ENCODE measurements around the gene RBBP8NL.

The RBBP8NL gene

DNA sequence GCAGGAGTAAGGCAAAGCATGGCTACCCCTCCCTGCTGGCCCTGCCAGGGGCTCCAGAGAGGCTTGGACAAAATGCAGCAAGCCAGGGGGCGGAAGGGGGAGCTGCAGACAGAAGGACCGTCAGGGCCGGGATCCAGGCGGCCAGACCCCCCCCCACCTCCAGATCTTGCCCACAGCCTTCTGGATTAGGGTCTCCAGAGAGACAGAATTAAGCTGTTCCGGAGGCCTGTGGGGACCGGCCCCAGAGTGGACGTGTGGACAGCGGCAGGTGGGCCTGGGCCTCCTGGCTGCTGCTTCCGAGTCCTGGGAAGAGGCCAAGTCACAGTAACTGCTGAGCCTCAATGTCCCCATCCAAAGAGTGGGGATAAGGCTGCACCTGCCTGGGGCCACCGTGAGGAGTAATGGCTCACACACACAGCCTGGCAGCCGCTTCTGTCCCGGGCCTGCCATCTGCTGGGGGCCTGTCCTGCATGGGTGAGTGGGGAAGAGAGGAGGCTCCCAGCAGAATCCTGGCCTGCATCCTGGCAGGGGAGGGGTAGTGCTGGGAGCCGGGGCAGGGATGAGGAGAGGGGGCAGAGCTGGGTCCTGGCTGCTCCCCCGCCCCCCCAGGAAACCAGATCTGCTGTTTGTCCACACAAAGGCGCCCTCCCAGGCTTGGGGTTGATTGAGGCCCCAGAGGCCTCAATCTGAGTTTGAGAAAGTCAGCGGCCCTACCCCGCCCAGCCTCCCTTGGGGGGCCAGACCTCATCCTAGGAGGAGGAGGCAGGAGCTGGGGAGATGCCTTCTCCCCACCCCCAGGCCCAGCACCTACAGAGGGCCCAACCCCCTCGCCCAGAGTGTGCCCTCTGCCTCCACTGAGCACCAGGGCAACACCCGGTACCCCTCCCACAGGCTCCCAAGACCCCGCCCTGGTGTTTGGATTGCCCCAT lies 64.1 kb downstream of the RBBP8NL start:
- no peak for DNase-seq (ENCODE audit: low spot score)

DNA sequence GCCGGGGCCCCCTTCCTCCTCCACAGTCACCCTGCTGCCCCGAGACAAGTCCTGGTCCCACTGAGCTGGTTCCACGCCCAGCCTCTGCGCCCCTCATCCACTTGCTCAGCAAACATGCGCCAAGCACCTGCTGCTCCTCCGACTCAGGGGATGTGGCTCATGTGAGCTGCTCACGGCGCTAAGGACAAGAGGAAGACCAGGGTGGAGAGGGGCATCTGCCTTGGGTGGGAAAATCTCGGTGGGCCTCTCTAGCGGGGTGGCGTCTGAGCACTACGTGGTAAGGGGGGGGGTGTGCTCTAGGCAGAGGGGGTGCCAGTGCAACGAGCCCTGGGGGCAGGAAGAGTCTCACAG lies 64.8 kb downstream of the RBBP8NL start:
- DNase-seq (ENCODE audit: low spot score) = no peak

DNA sequence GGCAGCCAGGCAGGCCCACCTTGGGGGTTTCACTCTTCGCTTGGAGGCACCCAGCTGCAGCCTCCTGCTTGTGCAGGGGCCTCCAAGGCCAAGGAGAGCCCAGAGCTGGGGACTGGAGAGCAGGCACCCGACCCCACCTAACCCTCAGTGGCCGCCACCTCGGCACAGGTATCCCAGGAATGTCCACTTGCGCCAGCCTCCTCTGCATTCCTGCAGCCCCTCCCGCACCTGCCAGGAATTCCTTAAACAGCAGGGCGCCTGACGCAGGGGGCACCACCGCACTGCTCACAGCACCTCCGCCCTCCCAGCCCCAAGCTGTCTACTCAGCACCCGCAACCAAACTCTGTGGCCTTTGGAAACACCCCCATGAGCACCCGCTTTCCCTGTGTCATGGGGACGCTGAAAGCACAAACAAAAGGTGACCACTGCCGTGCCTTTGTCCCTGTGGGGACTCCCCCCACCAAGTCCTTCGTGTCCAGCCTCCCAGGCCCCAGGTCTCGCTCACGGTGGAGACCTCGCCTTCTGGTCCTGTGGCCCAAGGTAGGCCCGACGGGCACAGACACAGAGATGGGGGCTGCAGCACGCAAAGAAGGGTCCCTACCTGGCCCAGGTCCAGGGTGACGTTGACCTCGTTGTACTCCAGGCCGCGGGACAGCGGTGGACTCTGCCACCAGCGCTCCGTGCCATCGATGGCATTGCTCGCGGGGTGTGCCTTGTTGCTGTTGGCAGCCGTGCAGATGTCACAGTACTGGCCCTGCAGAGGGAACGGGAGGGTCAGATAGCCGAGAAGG lies 65.3 kb downstream of the RBBP8NL start:
- DNase-seq (ENCODE audit: low spot score) = no peak

DNA sequence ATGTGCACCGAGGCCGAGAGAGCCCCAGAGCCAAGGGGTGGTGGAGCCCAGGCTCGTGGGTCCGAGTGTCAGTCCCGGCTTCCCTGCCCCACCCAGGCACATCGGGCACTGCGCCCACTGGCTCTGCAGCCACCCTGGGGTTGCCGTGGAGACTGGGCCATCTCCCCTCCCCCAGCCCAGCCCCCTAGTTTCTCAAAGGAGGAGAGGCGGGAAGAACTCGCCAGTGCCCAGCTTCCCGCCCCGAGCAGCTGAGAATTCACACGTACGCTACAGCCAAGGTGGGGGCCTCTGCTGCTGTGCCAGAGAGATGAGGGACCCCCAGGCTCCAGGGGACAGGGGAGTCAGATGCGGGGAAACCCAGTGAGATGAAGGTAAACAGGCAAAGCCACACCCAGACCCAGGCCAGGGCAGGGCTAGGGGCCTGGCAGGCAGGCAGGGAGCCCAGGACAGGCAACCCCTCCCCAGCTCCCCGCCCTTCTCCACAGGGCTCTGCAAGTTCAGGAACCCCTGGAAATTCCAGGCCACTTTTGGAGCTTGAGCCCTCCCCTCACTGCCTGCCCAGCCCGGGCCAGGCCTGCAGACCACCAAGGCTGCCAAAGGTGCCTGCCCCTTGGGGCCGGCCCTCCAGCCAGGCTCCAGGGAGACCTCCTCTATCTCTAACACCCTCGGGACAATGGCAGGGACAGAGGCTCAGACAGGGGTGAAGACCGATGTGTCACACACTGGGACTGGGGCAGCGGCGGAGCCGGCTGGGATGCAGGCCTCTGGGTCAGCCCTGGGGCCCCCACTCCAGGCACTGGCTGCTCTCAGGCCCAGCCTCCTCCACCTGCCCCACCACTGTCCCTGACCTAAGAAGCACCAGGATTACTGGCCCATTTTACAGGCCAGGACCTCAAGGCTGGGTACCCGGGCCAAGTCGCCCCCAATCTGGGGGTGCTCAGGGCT lies 66.2 kb downstream of the RBBP8NL start:
- no peak for DNase-seq (ENCODE audit: low spot score)

Data from pons (tissue), 1 donor.